Fibroblast of lung (primary cell): Measurements from ENCODE around the gene RPL29. TPM values are rescaled to one million over a fixed set of nuclear protein-coding genes. Genes with fewer than 3 reads are reported as not detected.

Experiments used
- DNase-seq, 2 donors: peaks; one replicate each; pipeline versions ENCODE4 v3.0.0 to v3.0.0-alpha.2; 2010; ENCODE audit warnings: low read depth in 2 of 2
- H2AFZ ChIP-seq: 2 replicates; pipeline ENCODE4 v1.5.1; 2012; ENCODE audit warnings: low read length, control low read depth, inconsistent platforms
- H3K27ac ChIP-seq: 2 replicates; pipeline ENCODE4 v1.5.1; 2011; ENCODE audit warnings: low read length, control low read depth; ENCODE audit not compliant: insufficient read depth
- H3K27me3 ChIP-seq: 2 replicates; pipeline ENCODE4 v1.5.1; 2011; ENCODE audit warnings: mild to moderate bottlenecking, low read length; ENCODE audit not compliant: control insufficient read depth, insufficient read depth
- H3K36me3 ChIP-seq: 2 replicates; pipeline ENCODE4 v1.5.1; 2011; ENCODE audit warnings: low read length; ENCODE audit not compliant: control insufficient read depth, insufficient read depth
- H3K4me1 ChIP-seq: 2 replicates; pipeline ENCODE4 v1.5.1; 2011; ENCODE audit warnings: low read length; ENCODE audit not compliant: control insufficient read depth, insufficient read depth; ENCODE audit errors: extremely low read depth
- H3K4me2 ChIP-seq: 2 replicates; pipeline ENCODE4 v1.5.1; 2011; ENCODE audit warnings: low read length, control low read depth; ENCODE audit not compliant: insufficient read depth; ENCODE audit errors: extremely low read depth
- H3K4me3 ChIP-seq, 4 experiments: fragments of 200-600 bp in 1 of 4; sonication (generic) in 1 of 4; replicated peaks in 1 of 4; 2 replicates each; pipeline ENCODE4 v1.5.1; 2011 to 2016; ENCODE audit warnings: low read length in 4 of 4, low read depth in 3 of 4, mild to moderate bottlenecking in 3 of 4, control low read depth in 2 of 4, inconsistent platforms in 1 of 4, mixed read lengths in 1 of 4; ENCODE audit not compliant: insufficient read depth in 1 of 4; ENCODE audit errors: control extremely low read depth in 1 of 4
- H3K79me2 ChIP-seq: 2 replicates; pipeline ENCODE4 v1.5.1; 2012; ENCODE audit warnings: mild to moderate bottlenecking, low read length, inconsistent platforms; ENCODE audit not compliant: control insufficient read depth, insufficient read depth
- H3K9ac ChIP-seq: 2 replicates; pipeline ENCODE4 v1.5.1; 2011; ENCODE audit warnings: mild to moderate bottlenecking, low read length, control low read depth; ENCODE audit not compliant: insufficient read depth
- H3K9me3 ChIP-seq: 2 replicates; pipeline ENCODE4 v1.5.1; 2012; ENCODE audit warnings: low read depth, low read length; ENCODE audit not compliant: control insufficient read depth, insufficient read depth
- H4K20me1 ChIP-seq: 2 replicates; pipeline ENCODE4 v1.5.1; 2011; ENCODE audit warnings: low read length; ENCODE audit not compliant: control insufficient read depth, insufficient read depth; ENCODE audit errors: extremely low read depth
- CTCF ChIP-seq, 2 donors: IDR thresholded peaks in 1 of 2; conservative IDR thresholded peaks in 1 of 2; 1 replicate in 1 of 2; 2 replicates in 1 of 2; pipeline ENCODE4 v1.5.1; 2011 to 2012; ENCODE audit warnings: low read length in 2 of 2, control low read depth in 1 of 2, inconsistent platforms in 1 of 2, low read depth in 1 of 2, mild to moderate bottlenecking in 1 of 2
- EZH2 ChIP-seq: IDR thresholded peaks from 2 replicates; pipeline ENCODE4 v1.5.1; 2012; ENCODE audit warnings: low read length, control low read depth, mild to moderate bottlenecking; ENCODE audit errors: missing control alignments
- polyA plus RNA-seq, 2 donors: library from polyadenylated mRNA; depleted of rRNA in 1 of 2; stranded (reverse) in 1 of 2; unstranded in 1 of 2; fragments of >200 nt; gene quantifications; 2 replicates each; pipeline ENCODE4 v1.2.1, GENCODE V29; 2011 to 2012; ENCODE audit warnings: missing spikeins in 1 of 2
- total RNA-seq: library from RNA; depleted of rRNA; stranded (reverse); fragments of >200 nt; gene quantifications from 2 replicates; pipeline ENCODE4 v1.2.1, GENCODE V29; 2014

RPL29 gene
- total and polyA plus RNA-seq, 2 donors (not counting 1 experiment from before 2014, with no cell fraction given), result 1,076 to 1,512 TPM

GRCh38 chr3:51985063-51985462, 10.6 kb downstream of the RPL29 start:
- DNase-seq, result no peak
- H3K9me3 ChIP-seq, result no peaks in the 10 kb centered on the region
- no peak overlapping the region for H3K4me3 ChIP-seq
- H3K36me3 ChIP-seq, result peaks cover 4% of the 10 kb centered on the region
- no peaks in the 10 kb centered on the region for H4K20me1 ChIP-seq
- H3K79me2 ChIP-seq, result peaks cover 6% of the 10 kb centered on the region
- H2AFZ ChIP-seq, result no peak overlapping the region
- TF ChIP-seq CTCF (conservative IDR thresholded peaks at IDR 0.05 in 1 of 2, IDR thresholded peaks at IDR 0.05 in 1 of 2; ENCODE audit: low read depth in 1 of 2, low read length in 2 of 2) (no peak), EZH2 (no peak)
- H3K27me3 ChIP-seq, result no peaks in the 10 kb centered on the region
- H3K9ac ChIP-seq, result no peak overlapping the region
- H3K4me1 ChIP-seq, result peaks cover 7% of the 10 kb centered on the region
- no peak overlapping the region for H3K27ac ChIP-seq
- no peak overlapping the region for H3K4me2 ChIP-seq

- Histone ChIP-seq H3K4me3 (peak overlapping the region in 2 of 4 experiments; percentile 9 to 75), H4K20me1 (no peaks in the 10 kb centered on the region), H3K27ac (peak overlapping the region; percentile 93), H3K4me1 (peaks cover 7% of the 10 kb centered on the region), H2AFZ (no peak overlapping the region), H3K27me3 (no peaks in the 10 kb centered on the region), H3K9me3 (no peaks in the 10 kb centered on the region), H3K79me2 (peaks cover 6% of the 10 kb centered on the region), H3K9ac (no peak overlapping the region), H3K4me2 (peak overlapping the region; percentile 90), H3K36me3 (peaks cover 4% of the 10 kb centered on the region)
- no peak for DNase-seq
- TF ChIP-seq EZH2 (no peak), CTCF (conservative IDR thresholded peaks at IDR 0.05 in 1 of 2, IDR thresholded peaks at IDR 0.05 in 1 of 2; ENCODE audit: low read depth in 1 of 2, low read length in 2 of 2) (no peak)
Observed at GRCh38 chr3:51984269-51984647, 11.4 kb downstream of the RPL29 start.

DNA sequence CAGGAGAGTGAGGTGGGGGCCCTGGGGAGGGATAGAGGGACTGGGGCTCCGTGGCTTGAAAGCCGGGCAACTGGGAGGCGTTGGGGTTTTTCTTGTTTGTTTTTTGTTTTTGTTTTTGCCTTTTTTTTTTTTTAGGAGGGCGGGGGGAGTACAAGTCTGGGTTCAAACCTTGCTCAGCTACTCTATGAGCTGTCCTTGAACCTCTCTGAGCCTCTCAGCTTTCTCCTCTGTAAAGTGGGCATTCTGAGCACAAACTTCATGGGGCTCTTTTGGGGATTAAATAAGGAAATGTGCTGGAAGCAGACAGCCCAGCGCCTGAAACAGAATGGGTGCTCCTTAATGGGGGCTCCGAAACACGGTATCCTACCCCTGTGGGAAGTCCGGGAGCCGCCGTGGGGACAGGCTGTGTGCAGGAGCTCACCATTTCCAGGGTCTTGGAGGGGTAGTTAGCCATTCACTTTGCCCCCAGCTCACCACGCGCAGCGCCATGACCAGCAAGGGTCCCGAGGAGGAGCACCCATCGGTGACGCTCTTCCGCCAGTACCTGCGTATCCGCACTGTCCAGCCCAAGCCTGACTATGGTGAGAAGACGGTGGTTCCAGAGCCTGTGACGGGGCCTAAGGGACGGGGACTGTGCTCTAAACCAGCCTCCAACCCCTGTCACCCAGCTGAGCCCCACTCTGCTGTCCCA, 12.0 kb downstream of the RPL29 start:
- DNase-seq, result no peak
- H3K79me2 ChIP-seq, result peaks cover 6% of the 10 kb centered on the region
- peak overlapping the region; percentile 73 for H3K9ac ChIP-seq
- TF ChIP-seq EZH2 (no peak), CTCF (conservative IDR thresholded peaks at IDR 0.05 in 1 of 2, IDR thresholded peaks at IDR 0.05 in 1 of 2; ENCODE audit: low read depth in 1 of 2, low read length in 2 of 2) (no peak)
- H3K36me3 ChIP-seq, result peaks cover 2% of the 10 kb centered on the region
- peak overlapping the region; percentile 52 to 75 (median 66) for H3K4me3 ChIP-seq
- H2AFZ ChIP-seq, result peak overlapping the region; percentile 25
- peak overlapping the region; percentile 90 for H3K4me2 ChIP-seq
- H3K9me3 ChIP-seq, result no peaks in the 10 kb centered on the region
- H3K4me1 ChIP-seq, result peaks cover 5% of the 10 kb centered on the region
- H4K20me1 ChIP-seq, result no peaks in the 10 kb centered on the region
- no peaks in the 10 kb centered on the region for H3K27me3 ChIP-seq
- peak overlapping the region; percentile 93 for H3K27ac ChIP-seq
